HG03439 (cell line): ENCODE data around the gene DSP.

Experiments
- ATAC-seq: cut with Tn5 transposase; IDR thresholded peaks from one replicate; pipeline ENCODE4 v1.9.1; 2021; ENCODE audit warnings: mild to moderate bottlenecking, moderate library complexity; ENCODE audit not compliant: unreplicated experiment

DSP gene

GRCh38 chr6:7537565-7538174, 3.8 kb upstream of the DSP start:
- no peak for ATAC-seq

- no peak for ATAC-seq
Observed at GRCh38 chr6:7538484-7538883, 3.0 kb upstream of the DSP start.

DNA sequence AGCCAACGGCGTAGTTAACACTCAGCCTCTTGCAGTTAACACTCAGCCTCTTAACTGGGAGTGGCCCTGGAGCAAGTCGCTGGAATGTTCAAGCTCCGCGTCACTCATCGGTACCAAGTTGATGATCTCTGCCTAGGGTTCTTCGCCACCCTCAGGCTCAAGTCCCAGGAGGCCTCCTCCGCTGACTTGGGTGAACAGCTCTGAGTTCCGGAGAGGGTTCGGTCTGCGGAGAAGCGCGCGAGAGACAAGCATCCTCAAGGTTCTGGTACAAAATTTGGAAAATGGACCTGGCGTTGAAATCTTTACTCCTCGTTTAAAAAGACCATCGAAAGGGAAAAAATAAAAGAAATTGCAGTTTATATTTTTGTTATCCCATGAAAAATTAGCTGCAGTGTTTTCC, 876 bp upstream of the DSP start:
- no peak for ATAC-seq

GRCh38 chr6:7542065-7542873, 798 bp downstream of the DSP start:
- ATAC-seq, result no peak

DNA sequence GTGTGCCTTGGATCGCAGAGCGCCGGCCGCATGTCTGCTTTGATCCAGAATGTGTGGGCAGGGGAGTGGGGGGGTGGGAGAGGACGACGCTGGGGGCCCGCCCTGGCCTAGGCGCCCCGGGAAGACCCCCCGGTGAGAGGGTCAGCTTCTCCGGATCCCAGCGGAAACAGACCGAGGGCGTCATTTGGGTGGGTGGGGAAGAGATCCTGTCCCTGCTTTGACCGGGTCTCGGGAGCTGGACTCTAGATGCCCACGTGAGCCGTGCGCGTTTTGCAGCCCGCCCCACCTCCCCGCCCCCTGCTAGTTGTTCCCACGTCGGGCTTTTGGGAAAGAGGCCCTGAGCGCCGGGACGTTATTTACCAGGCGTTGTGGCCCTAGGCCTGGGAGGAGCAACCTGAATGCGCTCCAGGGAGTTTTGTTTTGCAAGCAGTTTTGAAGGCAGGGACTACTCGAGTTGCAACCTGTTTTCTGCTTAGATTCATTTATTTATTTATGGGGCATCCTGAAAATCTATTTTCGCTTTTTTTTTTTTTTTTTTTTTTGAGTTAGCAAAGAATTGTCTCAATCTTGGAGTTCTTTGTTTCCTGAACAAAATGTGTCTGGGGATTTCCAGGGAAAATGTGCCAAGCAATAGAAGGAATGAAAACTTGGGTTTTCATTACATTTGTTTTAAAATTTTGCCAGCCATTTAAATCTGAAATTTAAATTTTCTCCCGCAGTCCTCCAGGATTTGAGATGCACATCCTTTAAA, 1.6 kb downstream of the DSP start:
- no peak for ATAC-seq

DNA sequence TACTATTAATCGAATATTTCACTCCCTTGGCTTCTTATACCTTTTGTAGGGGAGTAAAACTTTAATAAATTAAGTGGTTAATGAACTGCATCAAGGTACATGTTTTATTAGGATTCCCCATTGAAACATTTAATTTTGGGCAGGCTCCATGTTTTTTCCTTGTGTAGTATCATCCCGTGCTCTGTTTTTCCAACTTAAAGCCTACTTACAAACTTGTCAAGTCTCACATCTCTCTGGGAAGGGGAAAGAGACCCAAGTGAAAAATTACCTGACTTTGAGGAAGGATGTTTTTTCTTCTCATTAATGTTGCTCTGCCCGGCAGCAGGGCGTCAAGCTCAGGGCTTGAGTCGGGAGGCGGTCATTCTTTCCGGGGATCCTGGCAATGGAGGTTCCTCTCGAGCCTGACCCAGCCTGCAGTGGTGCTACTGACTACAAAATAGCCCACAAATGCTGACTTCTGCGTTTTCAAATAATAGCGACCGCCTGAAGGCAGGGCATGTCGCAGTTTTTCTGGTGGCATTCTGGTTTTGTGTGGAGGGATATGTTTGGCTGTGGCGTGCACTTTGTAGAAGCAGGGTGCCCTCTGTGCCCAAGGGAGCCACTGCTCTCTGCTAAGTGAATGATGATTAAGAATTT, 2.4 kb downstream of the DSP start:
- no peak for ATAC-seq

GRCh38 chr6:7544597-7544996, 3.1 kb downstream of the DSP start:
- ATAC-seq, result no peak

GRCh38 chr6:7545316-7546019, 4.0 kb downstream of the DSP start:
- ATAC-seq, result no peak

- ATAC-seq, result no peak
Observed at GRCh38 chr6:7546020-7546369, 4.5 kb downstream of the DSP start.

GRCh38 chr6:7546383-7546782, 4.9 kb downstream of the DSP start:
- ATAC-seq, result no peak

DNA sequence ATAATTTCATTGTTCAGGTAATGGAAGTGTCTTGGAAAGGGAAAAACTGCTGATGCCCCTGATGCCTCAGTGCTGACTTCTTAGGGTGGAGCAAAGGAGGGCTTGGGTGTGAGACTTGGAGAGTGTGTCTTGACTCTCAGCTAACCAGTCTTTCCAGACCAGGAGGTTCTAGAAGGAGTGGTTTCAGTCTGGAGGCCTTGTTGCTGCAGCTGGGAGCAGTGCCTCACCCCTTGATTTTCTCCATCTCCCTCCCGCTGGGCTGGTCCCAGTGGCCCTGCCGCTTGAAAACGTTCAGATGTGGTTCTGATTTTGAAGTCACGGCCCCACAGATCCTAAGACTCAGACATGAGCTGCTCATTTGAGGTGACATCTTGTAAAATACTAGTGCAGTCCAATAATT, 5.4 kb downstream of the DSP start:
- no peak for ATAC-seq

GRCh38 chr6:7547315-7547714, 5.8 kb downstream of the DSP start:
- ATAC-seq, result no peak

DNA sequence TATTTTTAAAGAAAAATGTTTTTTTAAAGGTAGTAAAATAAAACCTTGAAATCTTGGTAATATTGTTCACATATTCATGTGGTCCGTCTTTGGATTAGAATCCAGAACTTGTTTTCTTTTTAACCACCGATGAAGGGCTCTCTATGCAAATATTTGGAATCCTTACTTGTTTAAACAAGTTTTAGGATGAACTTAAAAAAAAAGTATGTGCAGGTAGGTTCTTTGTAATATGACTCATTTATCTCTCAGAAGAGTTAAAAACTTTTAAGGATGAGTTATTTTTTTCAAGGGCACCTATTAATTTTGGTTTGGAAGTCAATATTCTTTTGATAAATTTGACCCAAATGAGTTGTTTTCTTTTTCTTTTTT, 8.9 kb downstream of the DSP start:
- ATAC-seq, result no peak

- no peak for ATAC-seq
Observed at GRCh38 chr6:7554533-7555275, 13.2 kb downstream of the DSP start.

DNA sequence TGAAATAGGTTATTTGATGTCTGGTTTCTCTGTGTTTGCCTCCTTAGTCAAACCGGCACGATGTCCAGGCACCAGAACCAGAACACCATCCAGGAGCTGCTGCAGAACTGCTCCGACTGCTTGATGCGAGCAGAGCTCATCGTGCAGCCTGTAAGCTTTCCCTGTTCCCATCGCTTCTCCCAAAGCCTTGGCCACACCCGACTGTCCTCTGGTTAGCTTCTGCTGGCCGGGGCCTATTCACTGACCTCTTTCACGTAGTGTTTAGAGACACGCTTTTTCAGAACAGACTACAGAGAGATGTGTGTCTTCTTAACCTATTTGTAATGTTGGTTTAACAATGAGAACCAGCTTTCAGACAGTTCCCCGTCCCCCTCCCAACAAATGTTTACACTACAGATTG, 14.2 kb downstream of the DSP start:
- no peak for ATAC-seq

- ATAC-seq, result no peak
Observed at GRCh38 chr6:7556394-7557106, 15.1 kb downstream of the DSP start.

GRCh38 chr6:7557652-7558051, 16.2 kb downstream of the DSP start:
- ATAC-seq, result no peak

DNA sequence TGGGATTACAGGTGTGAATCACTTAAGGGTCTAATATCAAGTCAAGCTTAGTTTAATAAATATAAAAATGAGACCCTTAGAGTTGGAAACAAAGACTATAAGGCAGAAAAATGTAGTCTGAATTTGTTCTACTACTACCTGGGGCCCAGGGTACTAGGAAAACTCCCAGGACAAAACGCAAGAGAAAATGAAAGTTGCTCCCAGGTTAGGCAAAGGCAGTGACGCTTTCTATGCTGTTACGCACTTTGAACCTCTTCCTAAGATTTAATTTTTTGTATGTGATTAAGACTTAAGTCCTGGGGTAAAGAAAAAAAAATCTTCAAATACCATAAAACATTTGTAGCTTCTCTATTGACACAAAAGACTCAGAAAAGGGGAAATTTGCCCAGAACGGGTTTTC, 17.3 kb downstream of the DSP start:
- no peak for ATAC-seq

DNA sequence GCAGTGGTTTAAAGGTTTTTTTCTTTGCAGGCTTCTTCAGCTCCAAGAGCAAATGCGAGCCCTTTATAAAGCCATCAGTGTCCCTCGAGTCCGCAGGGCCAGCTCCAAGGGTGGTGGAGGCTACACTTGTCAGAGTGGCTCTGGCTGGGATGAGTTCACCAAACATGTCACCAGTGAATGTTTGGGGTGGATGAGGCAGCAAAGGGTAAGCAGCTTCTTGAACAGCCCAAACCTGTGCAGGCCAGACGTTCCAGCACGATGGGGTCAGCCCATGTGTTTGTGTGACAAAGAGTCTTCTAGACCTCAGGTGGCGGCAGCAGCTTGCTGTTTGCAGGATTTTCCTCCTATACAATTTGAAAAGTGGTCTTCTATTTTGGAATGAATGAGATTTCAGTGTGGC, 17.7 kb downstream of the DSP start:
- ATAC-seq, result no peak
